C1 segment of cervical spinal cord (tissue), 14 donors: ENCODE data around the gene OR11H1.
"Not testable (repeated sequence)": the region's sequence is repeated elsewhere in the genome, so short reads cannot be mapped to it uniquely, and the experiment has no call there.

Source experiments
- DNase-seq, 14 donors: peaks; one replicate each; lab custom pipeline; 2025; lab: John Stamatoyannopoulos, UW

The OR11H1 gene

GRCh38 chr22:15527892-15528291 lies at the start of gene OR11H1:
Gene OR11H1 (plus strand): TSS chr22:15528192. CDS start chr22:15528192, 0 bp downstream.
- DNase-seq, result not testable (repeated sequence)

- not testable (repeated sequence) for DNase-seq
These were observed 18.0 kb upstream of the OR11H1 start for GRCh38 chr22:15509967-15510366.

GRCh38 chr22:15515896-15516295 lies 12.1 kb upstream of the OR11H1 start:
- not testable (repeated sequence) for DNase-seq

- DNase-seq, result not testable (repeated sequence)
These were observed 25.8 kb downstream of the OR11H1 start for GRCh38 chr22:15553767-15554166.

- DNase-seq, result not testable (repeated sequence)
These were observed 35.5 kb downstream of the OR11H1 start for GRCh38 chr22:15563461-15563860.

- DNase-seq, result not testable (repeated sequence)
These were observed 37.1 kb downstream of the OR11H1 start for GRCh38 chr22:15565063-15565462.
